Endothelial cell (in vitro differentiated cells): ENCODE measurements around the gene PTPRN2. TPM values are rescaled to one million over a fixed set of nuclear protein-coding genes. Genes with fewer than 3 reads are reported as not detected.

Experiments used
- DNase-seq: peaks from one replicate; pipeline ENCODE4 v3.0.0; 2021; ENCODE audit warnings: low spot score
- H3K27ac Mint-ChIP-seq: one replicate; pipeline ENCODE4 v1.8.0; 2021; ENCODE audit warnings: mixed read lengths, inconsistent platforms; ENCODE audit not compliant: unreplicated experiment
- H3K27me3 Mint-ChIP-seq: one replicate; pipeline ENCODE4 v1.8.0; 2021; ENCODE audit warnings: mild to moderate bottlenecking, moderate library complexity, mixed read lengths, inconsistent platforms; ENCODE audit not compliant: unreplicated experiment
- H3K36me3 Mint-ChIP-seq: one replicate; pipeline ENCODE4 v1.8.0; 2021; ENCODE audit warnings: mild to moderate bottlenecking, low read depth, mixed read lengths, inconsistent platforms; ENCODE audit not compliant: unreplicated experiment
- H3K4me1 Mint-ChIP-seq: one replicate; pipeline ENCODE4 v1.8.0; 2021; ENCODE audit warnings: mild to moderate bottlenecking, mixed read lengths, inconsistent platforms; ENCODE audit not compliant: unreplicated experiment
- H3K4me3 Mint-ChIP-seq: one replicate; pipeline ENCODE4 v1.8.0; 2021; ENCODE audit warnings: mild to moderate bottlenecking, mixed read lengths, inconsistent platforms; ENCODE audit not compliant: unreplicated experiment
- H3K9me3 Mint-ChIP-seq: one replicate; pipeline ENCODE4 v1.8.0; 2021; ENCODE audit warnings: mixed read lengths, inconsistent platforms; ENCODE audit not compliant: unreplicated experiment
- total RNA-seq: library from RNA; stranded (reverse); fragmentation: NEBNext Ultra II Directional; extraction: Animal tissue kit (Norgen Biotek cat#: 25700); gene quantifications from one replicate; pipeline ENCODE4 v1.2.1, GENCODE V29; 2021; ENCODE audit not compliant: unreplicated experiment
- TF ChIP-seq, protein P1 (sequence below): fragments of 200-600 bp; sonication (generic); IDR thresholded peaks from one replicate; pipeline ENCODE4 v1.5.0; 2021; ENCODE audit warnings: antibody characterized with exemption; ENCODE audit not compliant: unreplicated experiment

Gene PTPRN2
- total RNA-seq, 1 donor from 2014 or later: 0.18 TPM

DNA sequence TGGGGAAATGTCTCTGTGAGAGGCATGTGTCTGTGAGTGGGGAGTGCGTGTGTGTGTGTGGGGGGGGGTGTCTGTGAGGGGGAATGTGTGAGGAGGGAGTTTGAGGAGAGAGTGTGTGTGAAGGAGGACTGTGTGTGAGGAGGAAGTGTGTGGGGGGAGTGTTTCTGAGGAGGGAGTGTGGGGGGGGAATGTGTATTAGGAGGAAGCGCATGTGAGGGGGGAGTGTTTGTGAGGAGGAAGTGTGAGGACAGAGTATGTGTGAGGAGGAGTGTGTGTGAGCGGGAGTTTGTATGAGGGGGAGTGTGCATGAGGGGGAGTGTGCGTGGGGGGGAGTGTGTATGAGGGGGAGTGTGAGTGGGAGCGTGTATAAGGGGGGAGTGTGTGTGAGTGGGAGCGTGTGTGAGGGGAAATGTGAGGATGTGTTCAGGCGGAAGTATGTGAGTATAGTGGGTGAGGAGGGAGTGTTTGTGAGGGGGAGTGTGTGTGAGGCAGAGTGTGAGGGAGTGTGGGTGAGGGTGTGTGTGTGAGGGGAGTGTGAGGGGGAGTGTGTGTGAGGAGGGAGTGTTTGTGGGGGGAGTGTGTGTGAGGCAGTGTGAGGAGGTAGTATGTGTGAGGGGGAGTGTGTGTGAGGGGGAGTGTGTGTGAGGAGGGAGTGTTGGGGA, 21.8 kb upstream of the PTPRN2 start:
- H3K9me3 Mint-ChIP-seq: no peaks in the 10 kb centered on the region
- H3K27ac Mint-ChIP-seq: no peak overlapping the region
- H3K4me3 Mint-ChIP-seq: no peak overlapping the region
- TF ChIP-seq, protein P1, sequence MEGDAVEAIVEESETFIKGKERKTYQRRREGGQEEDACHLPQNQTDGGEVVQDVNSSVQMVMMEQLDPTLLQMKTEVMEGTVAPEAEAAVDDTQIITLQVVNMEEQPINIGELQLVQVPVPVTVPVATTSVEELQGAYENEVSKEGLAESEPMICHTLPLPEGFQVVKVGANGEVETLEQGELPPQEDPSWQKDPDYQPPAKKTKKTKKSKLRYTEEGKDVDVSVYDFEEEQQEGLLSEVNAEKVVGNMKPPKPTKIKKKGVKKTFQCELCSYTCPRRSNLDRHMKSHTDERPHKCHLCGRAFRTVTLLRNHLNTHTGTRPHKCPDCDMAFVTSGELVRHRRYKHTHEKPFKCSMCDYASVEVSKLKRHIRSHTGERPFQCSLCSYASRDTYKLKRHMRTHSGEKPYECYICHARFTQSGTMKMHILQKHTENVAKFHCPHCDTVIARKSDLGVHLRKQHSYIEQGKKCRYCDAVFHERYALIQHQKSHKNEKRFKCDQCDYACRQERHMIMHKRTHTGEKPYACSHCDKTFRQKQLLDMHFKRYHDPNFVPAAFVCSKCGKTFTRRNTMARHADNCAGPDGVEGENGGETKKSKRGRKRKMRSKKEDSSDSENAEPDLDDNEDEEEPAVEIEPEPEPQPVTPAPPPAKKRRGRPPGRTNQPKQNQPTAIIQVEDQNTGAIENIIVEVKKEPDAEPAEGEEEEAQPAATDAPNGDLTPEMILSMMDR: no peak
- no peaks in the 10 kb centered on the region for H3K27me3 Mint-ChIP-seq
- DNase-seq: no peak
- peaks cover 1% of the 10 kb centered on the region for H3K4me1 Mint-ChIP-seq
- H3K36me3 Mint-ChIP-seq: peaks cover 3% of the 10 kb centered on the region

DNA sequence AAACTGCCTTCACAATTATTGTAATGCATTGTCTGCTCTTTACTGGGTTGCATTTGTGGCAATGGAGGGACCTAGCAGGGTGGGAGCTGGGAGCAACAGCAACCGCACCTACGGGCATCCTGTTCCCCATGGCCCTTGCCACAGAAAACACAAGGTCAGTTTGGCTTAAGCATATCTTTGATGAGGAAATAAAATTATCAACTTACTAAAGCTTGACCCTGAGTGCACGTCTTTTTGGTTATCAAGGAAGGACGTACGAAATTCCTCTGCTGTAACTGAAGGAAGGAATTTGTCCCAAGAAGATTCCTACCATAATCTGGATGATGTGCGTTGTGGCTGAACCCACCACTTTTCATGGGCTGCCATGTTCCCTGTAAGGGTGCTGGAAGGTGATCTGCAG, 19.9 kb upstream of the PTPRN2 start:
- DNase-seq: no peak
- Mint-ChIP-seq H3K27me3 (no peaks in the 10 kb centered on the region), H3K4me1 (peaks cover 3% of the 10 kb centered on the region), H3K36me3 (peaks cover 3% of the 10 kb centered on the region), H3K4me3 (no peak overlapping the region), H3K9me3 (no peaks in the 10 kb centered on the region), H3K27ac (no peak overlapping the region)
- TF ChIP-seq, protein P1: no peak

DNA sequence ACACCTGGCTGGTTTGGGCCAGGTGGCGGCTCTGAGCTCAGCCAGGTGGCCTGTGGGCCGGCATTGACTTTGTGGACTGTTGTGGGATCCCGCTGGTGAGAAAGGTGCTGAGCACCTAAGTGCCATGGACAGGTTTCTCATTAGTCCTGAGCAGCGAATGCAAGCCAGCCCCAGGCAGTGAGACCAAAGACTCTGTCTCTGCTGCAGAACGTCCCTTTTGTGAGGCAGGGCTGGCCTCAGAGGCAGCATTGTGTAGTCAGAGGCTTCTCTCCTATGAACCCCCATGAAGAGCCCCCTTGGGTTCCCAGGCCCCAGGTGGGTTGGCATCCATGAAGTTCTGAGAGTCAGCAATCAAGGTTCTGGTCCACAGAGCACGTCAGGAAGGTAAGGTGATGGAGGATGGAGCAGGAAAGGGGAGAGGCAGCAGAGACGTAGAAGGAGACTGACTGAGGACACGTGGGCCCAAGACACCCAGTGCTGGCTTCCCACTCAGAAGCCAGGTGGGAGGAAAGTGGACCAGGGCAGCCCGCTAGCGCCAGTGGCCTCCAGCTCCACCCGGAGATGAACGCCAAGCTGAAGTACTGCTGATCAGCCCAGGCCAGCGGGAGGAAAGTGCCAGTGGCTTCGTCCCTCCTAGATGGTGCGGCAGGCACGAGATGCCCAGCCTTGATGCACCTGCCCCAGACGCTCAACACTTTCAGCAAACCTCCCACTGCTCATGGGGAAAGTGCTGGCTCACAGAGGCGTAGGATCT, 19.2 kb upstream of the PTPRN2 start:
- H3K9me3 Mint-ChIP-seq: no peaks in the 10 kb centered on the region
- peaks cover 3% of the 10 kb centered on the region for H3K36me3 Mint-ChIP-seq
- peaks cover 3% of the 10 kb centered on the region for H3K4me1 Mint-ChIP-seq
- no peak overlapping the region for H3K27ac Mint-ChIP-seq
- H3K4me3 Mint-ChIP-seq: no peak overlapping the region
- H3K27me3 Mint-ChIP-seq: no peaks in the 10 kb centered on the region
- DNase-seq: no peak
- TF ChIP-seq, protein P1: no peak

DNA sequence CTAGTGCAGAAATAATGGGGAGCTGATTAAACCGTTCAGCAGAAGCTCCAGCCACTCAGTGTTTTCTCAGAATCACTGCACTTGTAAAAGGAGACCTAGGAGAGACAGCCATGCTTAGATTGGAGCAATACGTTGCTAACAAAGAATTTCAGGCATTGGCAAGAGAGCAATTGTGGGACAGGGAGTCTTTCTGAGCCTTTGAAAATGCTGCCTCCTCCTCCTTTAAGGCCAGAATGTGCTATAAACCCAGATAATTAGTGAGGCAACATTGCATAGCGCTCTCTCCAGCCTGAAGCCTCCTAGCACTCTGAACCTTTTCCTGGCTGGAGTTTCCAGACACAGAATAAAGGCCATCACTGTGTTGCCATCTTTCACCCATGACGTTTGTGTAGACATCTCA, 18.5 kb upstream of the PTPRN2 start:
- TF ChIP-seq, protein P1: no peak
- no peaks in the 10 kb centered on the region for H3K27me3 Mint-ChIP-seq
- H3K36me3 Mint-ChIP-seq: peaks cover 3% of the 10 kb centered on the region
- no peak overlapping the region for H3K4me3 Mint-ChIP-seq
- no peaks in the 10 kb centered on the region for H3K9me3 Mint-ChIP-seq
- DNase-seq: no peak
- no peak overlapping the region for H3K27ac Mint-ChIP-seq
- peaks cover 3% of the 10 kb centered on the region for H3K4me1 Mint-ChIP-seq
